Duodenal mucosa (tissue), 2 donors: ENCODE data around the gene LRRC25.
"Not testable (repeated sequence)": the region's sequence is repeated elsewhere in the genome, so short reads cannot be mapped to it uniquely, and the experiment has no call there.

Experiments used
- H3K27ac ChIP-seq: one replicate; pipeline ENCODE4 v1.7.0; 2013; ENCODE audit warnings: low read depth, low read length
- H3K27me3 ChIP-seq, 2 donors: one replicate each; pipeline ENCODE4 v1.7.0; 2013; ENCODE audit warnings: low read length in 2 of 2, control low read depth in 1 of 2; ENCODE audit not compliant: insufficient read depth in 2 of 2, control insufficient read depth in 1 of 2
- H3K36me3 ChIP-seq, 2 donors: one replicate each; pipeline ENCODE4 v1.7.0; 2013; ENCODE audit warnings: low read length in 2 of 2, control low read depth in 1 of 2; ENCODE audit not compliant: insufficient read depth in 2 of 2, control insufficient read depth in 1 of 2
- H3K4me1 ChIP-seq, 2 donors: one replicate each; pipeline ENCODE4 v1.7.0; 2013; ENCODE audit warnings: low read length in 2 of 2, control low read depth in 1 of 2; ENCODE audit not compliant: insufficient read depth in 2 of 2, control insufficient read depth in 1 of 2
- H3K4me3 ChIP-seq, 2 donors: one replicate each; pipeline ENCODE4 v1.7.0; 2013; ENCODE audit warnings: low read length in 2 of 2, low read depth in 1 of 2
- H3K9ac ChIP-seq, 2 donors: one replicate each; pipeline ENCODE4 v1.7.0; 2013; ENCODE audit warnings: low read length in 2 of 2, low read depth in 1 of 2
- H3K9me3 ChIP-seq, 2 donors: one replicate each; pipeline ENCODE4 v1.7.0; 2013; ENCODE audit warnings: low read length in 2 of 2, control low read depth in 1 of 2; ENCODE audit not compliant: control insufficient read depth in 1 of 2

The LRRC25 gene

DNA sequence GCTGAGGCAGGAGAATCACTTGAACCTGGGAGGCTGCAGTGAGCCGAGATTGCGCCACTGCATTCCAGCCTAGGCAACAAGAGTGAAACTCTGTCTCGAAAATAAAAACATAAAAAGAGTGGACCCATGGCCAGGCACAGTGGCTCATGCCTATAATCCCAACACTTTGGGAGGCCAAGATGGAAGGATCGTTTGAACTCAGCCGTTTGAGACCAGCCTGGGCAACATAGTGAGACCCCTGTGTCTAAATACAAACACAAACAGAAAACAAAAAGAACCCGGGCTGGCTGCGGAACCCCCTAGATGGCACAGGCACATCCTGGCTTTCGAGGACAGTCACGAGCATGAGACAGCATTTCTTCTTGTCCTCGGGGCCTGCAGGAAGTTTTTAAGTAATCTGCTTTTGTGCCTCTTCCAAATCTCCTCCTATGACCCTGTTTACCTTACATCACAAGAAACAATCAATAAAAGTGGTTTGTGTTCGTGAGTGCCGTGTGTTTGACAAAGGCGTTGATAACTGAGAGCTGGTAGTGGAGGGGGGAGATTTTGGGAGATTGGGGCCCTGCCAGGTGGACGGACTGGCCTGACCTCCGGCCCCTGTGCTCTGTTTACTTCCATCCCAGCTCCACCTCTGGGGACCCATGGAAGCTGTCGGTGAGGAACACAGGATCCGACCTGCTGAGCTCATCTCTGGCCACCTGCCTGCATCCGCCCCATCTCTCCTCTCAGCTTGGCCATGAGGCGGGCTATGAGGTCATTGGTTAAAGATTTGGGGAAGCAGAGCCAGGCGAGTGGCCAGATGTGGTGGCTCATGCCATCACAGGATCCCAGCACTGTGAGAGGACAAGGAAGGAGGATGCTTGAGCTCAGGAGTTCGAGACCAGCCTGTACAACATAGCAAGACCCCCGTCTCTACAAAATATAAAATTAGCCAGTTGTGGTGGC lies 17.3 kb downstream of the LRRC25 start:
- Histone ChIP-seq H3K27ac (peak overlapping the region; percentile 49), H3K9ac (peak overlapping the region in 1 of 2 donors; percentile 27), H3K4me3 (no peak overlapping the region), H3K36me3 (no peaks in the 10 kb centered on the region), H3K9me3 (no peaks in the 10 kb centered on the region), H3K27me3 (no peaks in the 10 kb centered on the region), H3K4me1 (peaks cover 10 to 15% of the 10 kb centered on the region in 2 donors)

DNA sequence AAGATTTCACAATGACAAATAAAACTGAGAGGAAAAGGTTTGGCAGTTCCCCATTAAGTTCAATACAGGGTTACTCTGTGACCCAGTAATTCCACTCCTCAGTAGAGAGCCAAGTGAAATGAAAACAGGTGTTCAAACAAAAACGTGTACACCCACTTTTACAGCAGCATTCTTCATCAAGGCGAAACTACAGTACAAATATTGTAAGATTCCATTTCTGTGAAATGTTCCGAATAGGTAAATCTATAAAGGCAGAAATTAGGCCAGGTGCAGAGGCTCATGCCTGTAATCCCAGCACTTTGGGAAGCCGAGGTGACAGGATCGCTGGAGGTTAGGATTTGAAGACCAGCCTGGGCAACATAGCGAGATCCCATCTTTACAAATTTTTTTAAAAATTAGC lies 20.4 kb downstream of the LRRC25 start:
- peaks cover 21 to 26% of the 10 kb centered on the region in 2 donors for H3K4me1 ChIP-seq
- no peak overlapping the region for H3K9ac ChIP-seq
- no peaks in the 10 kb centered on the region for H3K9me3 ChIP-seq
- no peaks in the 10 kb centered on the region for H3K27me3 ChIP-seq
- H3K36me3 ChIP-seq: no peaks in the 10 kb centered on the region
- H3K4me3 ChIP-seq: no peak overlapping the region
- no peak overlapping the region for H3K27ac ChIP-seq

DNA sequence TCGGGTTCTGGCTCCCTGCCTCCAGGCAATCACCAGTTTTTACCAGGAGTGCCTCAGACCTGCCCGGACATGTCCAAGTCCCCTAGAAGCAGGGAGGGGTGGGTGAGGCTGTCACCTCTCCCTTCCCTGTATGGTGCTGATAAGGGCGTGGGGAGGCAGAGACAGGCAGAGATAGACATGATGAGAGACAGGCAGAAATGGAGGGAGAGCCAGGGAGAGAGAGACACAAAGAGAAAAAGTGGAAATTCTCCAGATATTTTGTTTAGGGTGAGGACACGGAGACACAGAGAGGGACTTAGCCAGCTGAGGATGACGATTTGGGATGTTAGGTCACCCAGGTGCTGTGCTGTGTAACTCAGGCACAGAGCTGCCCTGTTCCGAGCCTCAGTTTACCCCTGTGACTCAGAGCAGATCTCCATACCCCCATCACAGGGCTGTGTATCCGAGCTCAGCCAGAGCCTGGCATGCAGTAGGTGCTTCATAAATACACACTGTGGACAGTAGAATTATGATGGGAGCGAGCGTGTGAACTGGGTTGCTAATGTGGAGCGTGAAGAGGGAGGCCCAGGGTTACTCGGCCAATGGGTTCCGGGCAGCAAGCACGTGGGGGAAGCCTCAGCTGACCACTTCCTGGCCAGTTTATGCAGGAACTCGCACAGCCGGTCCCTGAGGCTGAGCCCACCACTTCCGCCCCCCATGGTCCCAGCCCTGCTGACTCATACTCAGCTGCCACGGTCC lies 23.4 kb downstream of the LRRC25 start:
- Histone ChIP-seq H3K27me3 (no peaks in the 10 kb centered on the region), H3K4me3 (peak overlapping the region in 1 of 2 donors; percentile 30), H3K4me1 (peaks cover 11 to 15% of the 10 kb centered on the region in 2 donors), H3K9me3 (no peaks in the 10 kb centered on the region), H3K36me3 (no peaks in the 10 kb centered on the region), H3K27ac (peak overlapping the region; percentile 81), H3K9ac (peak overlapping the region; percentile 39 to 53)

DNA sequence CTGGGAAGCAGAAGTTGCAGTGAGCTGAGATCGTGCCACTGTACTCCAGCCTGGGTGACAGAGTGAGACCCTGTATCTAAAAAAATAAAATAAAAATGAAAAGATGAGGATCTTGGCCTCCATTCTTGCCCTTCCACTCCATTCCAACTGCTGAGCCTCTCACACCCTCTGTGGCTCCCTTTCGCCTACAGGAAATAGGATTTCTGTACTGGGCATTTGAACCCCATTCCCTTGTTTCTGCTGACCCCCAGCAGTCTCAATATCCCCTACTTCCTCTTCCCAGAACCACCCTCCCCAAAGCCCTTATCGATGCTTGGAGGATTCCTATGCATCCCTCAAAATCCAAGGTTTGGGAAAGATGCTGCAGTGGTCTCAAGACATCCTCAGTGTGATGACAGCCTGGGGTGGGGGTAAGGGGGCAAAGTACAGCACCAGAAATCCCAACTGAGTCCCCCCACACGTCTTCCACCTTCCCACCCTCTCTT lies 24.0 kb downstream of the LRRC25 start:
- Histone ChIP-seq H3K27me3 (no peaks in the 10 kb centered on the region), H3K27ac (peak overlapping the region; percentile 81), H3K36me3 (no peaks in the 10 kb centered on the region), H3K9ac (peak overlapping the region in 1 of 2 donors; percentile 53), H3K4me3 (no peak overlapping the region), H3K4me1 (peaks cover 11 to 15% of the 10 kb centered on the region in 2 donors), H3K9me3 (no peaks in the 10 kb centered on the region)

DNA sequence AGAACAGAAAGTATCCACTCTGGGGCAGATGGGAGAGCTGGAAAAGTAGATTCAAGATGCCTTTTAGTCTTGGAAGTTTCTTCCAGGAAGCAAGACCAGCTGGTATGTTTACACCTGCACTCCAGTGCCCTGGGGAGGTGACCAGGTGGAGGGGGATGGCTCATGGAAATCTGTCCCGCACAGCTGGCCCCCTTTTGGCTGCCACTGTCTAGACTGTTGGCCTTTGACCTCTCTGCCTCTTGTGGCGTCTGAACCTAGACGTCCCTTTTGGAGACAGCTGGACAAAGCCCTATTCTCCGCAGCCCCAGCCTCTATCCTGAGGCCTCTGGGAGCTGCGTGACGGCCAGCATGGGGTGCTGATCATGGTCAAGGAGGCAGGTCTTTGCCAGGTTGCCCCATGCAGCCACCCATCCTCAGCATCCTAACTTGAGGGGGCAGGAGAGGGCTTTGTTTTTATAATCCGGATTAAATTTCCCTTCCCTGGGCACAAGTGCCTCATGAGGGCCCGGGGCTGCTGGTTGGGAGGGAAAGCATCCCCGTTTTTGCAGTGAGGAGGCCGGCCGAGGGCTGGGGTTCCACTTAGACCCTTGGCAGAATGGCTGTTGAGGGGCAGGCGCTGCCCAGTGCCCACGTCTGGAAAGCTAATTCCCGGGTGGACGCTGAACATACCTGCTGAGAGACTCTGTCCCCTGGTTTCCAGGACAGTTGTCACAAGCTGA lies 28.8 kb downstream of the LRRC25 start:
- Histone ChIP-seq H3K27ac (no peak overlapping the region), H3K9me3 (no peaks in the 10 kb centered on the region), H3K4me3 (no peak overlapping the region), H3K4me1 (peaks cover 23 to 24% of the 10 kb centered on the region in 2 donors), H3K36me3 (peaks cover 0 to 9% of the 10 kb centered on the region in 2 donors), H3K27me3 (no peaks in the 10 kb centered on the region), H3K9ac (no peak overlapping the region)

DNA sequence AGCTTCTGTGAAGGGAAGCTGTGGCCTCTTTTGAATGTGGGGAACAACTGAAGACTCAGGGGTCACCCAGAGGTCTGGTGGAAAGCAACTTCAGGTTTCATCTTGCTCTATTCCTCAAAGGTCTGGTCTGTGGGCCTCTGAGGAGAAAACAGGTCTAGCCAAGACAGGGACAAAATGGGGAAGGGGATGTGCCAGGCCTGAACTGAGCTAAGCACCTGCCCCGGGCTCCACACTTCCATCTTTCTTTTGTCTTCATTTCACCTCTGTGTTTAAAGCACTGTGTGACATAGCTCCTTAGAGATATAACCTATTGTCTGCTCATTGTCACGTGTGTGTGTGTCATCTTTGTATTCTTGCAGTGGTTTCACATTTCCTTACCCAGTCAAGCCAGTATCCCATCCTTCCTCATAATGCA lies 31.4 kb downstream of the LRRC25 start:
- no peak overlapping the region for H3K4me3 ChIP-seq
- peaks cover 0 to 24% of the 10 kb centered on the region in 2 donors for H3K36me3 ChIP-seq
- no peaks in the 10 kb centered on the region for H3K9me3 ChIP-seq
- peak overlapping the region; percentile 47 for H3K27ac ChIP-seq
- no peak overlapping the region for H3K9ac ChIP-seq
- H3K4me1 ChIP-seq: peaks cover 24 to 25% of the 10 kb centered on the region in 2 donors
- H3K27me3 ChIP-seq: no peaks in the 10 kb centered on the region

DNA sequence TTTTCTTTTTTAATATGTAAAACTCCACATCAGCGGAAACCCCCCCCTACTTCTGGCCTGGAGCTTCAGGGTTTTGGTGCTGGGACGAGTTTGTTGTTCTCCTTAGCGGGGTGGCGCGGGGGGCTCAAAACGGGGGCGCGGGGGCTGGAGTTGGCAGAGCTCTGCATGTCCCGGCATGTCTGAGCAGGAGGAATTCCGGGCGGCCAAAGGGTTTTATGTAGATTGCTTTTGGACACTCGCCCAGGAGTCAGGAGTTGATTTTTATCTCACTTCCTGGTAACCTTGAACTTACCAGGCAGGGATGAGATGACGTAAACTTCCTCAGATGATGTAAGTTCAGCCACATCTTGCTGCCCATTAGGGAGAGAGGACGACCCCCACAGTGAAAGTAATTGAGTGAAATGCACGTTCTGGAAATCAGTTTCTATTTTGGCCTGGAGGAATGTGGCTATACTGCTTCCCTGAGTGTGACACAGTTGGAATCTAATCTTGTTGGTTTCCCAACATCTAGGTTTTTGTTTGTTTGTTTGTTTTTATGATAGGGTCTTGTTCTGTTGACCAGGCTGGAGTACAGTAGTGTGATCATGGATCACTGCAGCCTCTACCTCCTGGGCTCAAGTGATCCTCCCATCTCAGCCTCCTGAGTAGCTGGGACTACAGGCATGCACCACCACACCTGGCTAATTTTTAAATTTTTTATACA lies 32.4 kb downstream of the LRRC25 start:
- Histone ChIP-seq H3K4me1 (peaks cover 24 to 25% of the 10 kb centered on the region in 2 donors), H3K36me3 (peaks cover 0 to 28% of the 10 kb centered on the region in 2 donors), H3K27me3 (no peaks in the 10 kb centered on the region), H3K4me3 (no peak overlapping the region), H3K9me3 (no peaks in the 10 kb centered on the region), H3K27ac (peak overlapping the region; percentile 47), H3K9ac (peak overlapping the region; percentile 38 to 47)

DNA sequence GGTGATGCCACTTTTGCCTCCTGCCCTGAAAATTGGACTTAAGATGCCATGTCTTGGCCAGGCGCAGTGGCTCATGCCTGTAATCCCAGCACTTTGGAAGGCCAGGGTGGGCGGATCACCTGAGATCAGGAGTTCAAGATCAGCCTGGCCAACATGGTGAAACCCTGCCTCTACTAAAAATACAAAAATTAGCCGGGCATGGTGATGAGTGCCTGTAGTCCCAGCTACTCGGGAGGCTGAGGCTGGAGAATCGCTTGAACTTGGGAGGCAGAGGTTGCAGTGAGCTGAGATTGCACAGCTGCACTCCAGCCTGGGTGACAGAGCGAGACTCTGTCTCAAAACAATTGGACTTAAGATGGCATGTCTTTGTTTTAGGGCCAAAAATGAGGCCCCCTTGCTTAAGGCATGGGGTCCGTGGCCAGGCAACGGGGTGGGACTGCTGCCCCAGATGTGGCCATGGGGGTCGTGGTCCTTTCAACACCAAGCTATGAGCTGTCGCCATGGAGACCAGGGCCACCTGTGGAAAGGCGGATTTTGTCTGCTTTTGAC lies 33.1 kb downstream of the LRRC25 start:
- H3K9me3 ChIP-seq, H3K27me3 ChIP-seq: not testable (repeated sequence)
- peak overlapping the region; percentile 38 to 47 for H3K9ac ChIP-seq
- H3K4me3 ChIP-seq: peak overlapping the region in 1 of 2 donors; percentile 40
- H3K36me3 ChIP-seq: peaks cover 0 to 33% of the 10 kb centered on the region in 2 donors
- H3K4me1 ChIP-seq: peaks cover 24 to 25% of the 10 kb centered on the region in 2 donors
- H3K27ac ChIP-seq: peak overlapping the region; percentile 47

DNA sequence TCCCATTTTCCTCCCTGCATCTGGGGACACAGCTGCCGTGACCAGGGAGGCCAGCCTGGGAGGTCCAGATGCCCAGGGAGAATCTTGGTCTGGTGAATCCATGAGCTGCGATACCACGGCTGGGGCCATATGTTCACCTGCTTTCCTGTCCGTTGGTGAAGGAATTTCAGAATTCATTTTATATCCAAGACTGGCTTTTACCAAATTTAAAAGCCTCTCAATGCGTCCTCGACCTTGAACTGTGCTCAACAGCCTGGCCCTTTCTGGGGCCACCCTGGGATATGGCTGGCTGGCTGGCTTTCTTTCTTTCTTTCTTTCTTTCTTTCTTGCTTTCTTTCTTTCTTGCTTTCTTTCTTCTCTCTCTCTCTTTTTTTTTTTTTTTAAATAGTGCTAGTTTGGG lies 33.6 kb downstream of the LRRC25 start:
- Histone ChIP-seq H3K27me3 (no peaks in the 10 kb centered on the region), H3K27ac (no peak overlapping the region), H3K9me3 (no peaks in the 10 kb centered on the region), H3K9ac (no peak overlapping the region), H3K4me1 (peaks cover 24 to 25% of the 10 kb centered on the region in 2 donors), H3K4me3 (no peak overlapping the region), H3K36me3 (peaks cover 0 to 37% of the 10 kb centered on the region in 2 donors)
